Retinal pigment epithelial cell (primary cell): ENCODE data around the gene TBC1D4.

Experiments used
- DNase-seq: peaks from one replicate; pipeline ENCODE4 v3.0.0-alpha.2; 2010; ENCODE audit warnings: low read depth
- H3K4me3 ChIP-seq: 2 replicates; pipeline ENCODE4 v1.5.1; 2011; ENCODE audit warnings: mild to moderate bottlenecking, low read length, control low read depth, moderate library complexity
- CTCF ChIP-seq: conservative IDR thresholded peaks from 2 replicates; pipeline ENCODE4 v1.5.1; 2011; ENCODE audit warnings: low read depth, low read length, control low read depth, inconsistent platforms

Gene TBC1D4

GRCh38 chr13:75468098-75468497 is 13.9 kb downstream of the TBC1D4 start:
- H3K4me3 ChIP-seq: no peak overlapping the region
- DNase-seq: no peak
- TF ChIP-seq CTCF: no peak

DNA sequence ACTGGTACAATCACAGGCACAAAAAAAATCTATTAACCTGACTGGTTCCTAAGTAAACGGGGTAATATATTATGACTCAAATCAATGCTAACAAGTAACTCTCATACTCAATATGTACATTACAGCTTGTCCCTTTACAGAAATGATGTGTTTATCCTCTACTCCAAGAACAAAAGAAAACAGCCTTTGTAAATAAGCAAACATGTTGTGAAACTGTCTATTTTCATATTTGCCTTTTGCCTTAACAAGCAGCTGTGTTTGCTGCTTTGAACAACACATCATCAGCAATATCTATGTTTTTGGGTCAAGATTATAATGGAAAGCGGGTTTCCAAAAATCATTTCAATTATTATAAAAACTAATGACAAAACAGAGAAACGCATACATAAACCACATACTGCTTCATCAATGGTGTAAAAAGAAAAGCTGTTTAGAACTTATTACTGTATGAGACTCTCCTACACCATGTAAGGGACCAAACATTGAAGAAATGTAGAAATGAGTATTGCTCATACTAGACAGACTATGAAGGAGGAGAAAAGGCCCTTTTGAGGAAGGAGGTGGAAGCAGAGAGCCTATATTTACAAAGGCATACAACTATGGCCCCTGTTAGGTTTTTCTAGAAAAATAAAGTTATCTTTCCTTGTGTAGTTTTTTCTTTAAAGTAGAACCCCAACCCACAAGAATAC is 14.8 kb downstream of the TBC1D4 start:
- no peak overlapping the region for H3K4me3 ChIP-seq
- no peak for DNase-seq
- no peak for TF ChIP-seq CTCF

DNA sequence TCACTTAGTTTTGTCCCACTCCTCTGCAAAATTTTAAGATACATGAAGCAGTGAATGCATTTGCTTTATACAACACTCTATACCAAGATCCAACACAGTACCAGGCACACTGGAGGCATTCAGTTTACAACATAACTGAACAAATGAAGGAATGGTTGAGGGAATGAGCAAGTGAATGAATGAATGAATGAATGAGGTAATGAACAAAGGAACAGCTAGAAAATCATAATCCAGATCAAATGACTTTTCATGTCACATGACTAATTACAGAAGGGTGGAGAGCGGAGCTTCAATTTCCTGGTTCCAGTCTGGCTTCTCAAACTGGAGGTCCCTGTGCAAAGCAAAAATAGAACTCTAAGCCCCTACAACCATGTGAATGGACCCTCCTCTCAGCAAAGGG is 16.7 kb downstream of the TBC1D4 start:
- H3K4me3 ChIP-seq: no peak overlapping the region
- DNase-seq: no peak
- TF ChIP-seq CTCF: no peak

- no peak overlapping the region for H3K4me3 ChIP-seq
- DNase-seq: no peak
- TF ChIP-seq CTCF: no peak
These were observed 20.7 kb downstream of the TBC1D4 start for GRCh38 chr13:75461314-75461713.

- DNase-seq: no peak
- no peak for TF ChIP-seq CTCF
- no peak overlapping the region for H3K4me3 ChIP-seq
These were observed 21.3 kb downstream of the TBC1D4 start for GRCh38 chr13:75460644-75461043.

DNA sequence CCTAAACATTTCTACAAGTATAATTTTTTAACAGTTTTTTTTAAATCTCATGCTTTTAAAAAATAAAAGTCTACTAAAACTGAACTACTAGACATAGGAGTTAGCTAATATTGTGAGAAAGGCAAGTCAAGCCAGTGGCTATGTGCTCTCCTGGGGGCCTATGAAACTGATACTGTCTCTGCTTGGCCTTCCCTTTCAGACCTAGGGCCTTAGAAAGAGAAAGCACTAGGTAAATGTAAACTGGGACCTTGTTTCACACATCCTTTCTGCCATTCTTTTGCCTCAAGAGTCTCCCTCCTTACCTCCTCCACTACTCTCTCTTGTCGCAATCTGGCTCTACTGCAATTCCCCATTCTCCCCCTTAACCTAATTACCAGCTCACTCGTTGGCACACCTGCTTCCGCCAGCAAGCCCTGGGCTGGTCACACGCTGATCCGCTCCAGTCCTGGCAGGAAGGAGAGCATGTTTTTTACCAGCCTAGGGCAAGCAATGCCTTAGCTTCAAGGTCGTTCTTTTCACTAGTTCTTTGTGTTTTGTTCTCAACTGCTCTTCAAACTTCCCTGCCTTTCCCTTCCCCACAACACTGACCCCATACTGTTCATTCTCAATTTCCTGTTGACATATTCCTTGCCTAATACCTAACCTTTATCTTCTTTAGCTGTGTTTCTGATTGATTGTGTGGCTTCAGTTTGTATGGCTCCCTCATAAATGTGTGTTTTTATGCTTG is 23.1 kb downstream of the TBC1D4 start:
- H3K4me3 ChIP-seq: no peak overlapping the region
- DNase-seq: no peak
- TF ChIP-seq CTCF: no peak

- H3K4me3 ChIP-seq: no peak overlapping the region
- no peak for TF ChIP-seq CTCF
- no peak for DNase-seq
These were observed 26.0 kb downstream of the TBC1D4 start for GRCh38 chr13:75455962-75456361.
